ENCODE measurements around the gene THSD4.
A peak's percentile ranks its signal among the peaks of the same experiment; 100 is the strongest.

The THSD4 gene

DNA sequence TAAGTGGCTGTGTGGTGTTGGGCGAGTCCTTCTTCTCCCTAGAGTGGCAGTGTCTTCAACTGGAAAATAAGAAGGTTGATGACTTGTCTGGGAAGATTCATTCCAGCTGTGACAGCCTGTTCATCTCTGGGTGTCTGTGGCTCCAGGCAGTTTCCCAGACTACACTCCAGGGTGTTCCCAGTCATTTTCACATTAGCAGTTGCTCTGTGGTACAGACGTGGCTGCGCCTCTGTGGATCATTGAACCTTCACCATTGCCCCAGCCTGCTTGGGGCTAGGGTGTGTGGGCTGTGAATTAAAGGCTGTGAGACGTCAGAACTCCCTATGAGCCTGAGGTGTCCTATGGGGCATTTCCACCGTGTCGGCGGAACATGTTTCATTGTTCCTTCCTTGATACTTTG lies 455.5 kb downstream of the THSD4 start:
- no peak for DNase-seq

DNA sequence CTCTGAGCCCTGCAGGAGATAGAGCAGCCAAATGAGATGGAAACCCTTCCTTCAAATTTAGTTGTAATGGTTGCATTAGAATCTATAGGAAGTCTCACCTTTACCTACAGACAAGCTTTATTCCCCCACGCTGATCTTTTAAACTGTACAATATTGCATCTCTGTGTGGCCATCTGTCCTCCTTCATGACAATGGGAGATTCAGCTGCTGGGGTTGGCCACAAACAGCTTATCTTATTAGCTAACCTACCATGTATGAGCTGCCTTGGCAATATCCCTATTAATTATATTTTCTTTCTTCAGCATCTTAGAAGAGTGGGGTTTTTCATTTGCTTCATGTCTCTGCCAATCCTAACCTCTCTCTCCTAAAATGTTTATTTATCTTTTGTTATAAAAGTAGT lies 456.4 kb downstream of the THSD4 start:
- DNase-seq, result peak in 1 of 3 experiments; percentile 51

DNA sequence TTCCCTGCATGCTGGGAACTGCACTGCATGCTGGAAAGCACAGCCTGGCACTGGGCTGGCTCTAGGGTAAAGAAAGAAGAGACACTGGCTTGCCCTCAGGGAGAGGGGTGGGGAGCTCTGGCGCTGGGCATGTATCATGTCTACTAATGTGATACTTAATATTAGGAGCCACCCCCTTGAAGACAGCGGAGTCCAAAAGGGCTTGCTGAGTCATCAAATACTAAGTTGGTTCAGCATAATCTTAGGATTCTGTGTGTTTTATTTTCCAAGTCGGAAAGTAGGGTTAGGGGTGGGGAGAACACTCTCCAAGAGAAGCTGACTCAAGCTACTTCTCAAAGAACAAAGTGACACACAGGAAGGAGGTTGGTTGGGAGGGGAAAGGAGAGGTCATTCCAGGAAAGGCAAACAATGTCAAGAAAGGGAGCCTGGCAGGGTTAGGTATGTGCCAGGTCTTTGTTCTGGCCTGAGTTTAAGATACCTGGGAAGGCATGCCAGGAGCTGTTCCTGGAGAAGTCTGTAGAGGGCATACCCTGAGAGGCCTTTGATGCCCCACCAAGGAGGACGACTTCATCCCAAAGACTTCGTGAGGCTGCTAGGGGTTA lies 457.3 kb downstream of the THSD4 start:
- DNase-seq, result peak in 1 of 3 experiments; percentile 30

DNA sequence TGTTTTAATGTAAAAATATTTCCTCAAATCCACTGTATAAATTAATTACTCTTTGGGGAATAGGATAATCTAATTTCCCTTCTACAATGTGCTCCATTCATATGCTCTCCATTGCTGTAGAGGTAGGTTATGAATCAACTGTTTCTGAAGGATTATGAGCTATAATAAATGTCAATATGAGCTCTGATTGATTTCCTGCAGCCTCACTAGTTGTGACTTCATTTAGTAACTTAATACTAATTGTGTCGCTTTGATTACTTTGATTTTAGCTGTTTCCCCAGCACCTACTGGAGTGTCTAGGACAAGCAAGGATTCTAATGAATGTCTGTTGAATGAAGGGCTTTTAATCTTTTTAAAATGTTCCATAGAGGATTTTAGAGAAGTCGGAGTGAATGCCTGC lies 458.3 kb downstream of the THSD4 start:
- peak in 1 of 3 experiments; percentile 36 for DNase-seq

DNA sequence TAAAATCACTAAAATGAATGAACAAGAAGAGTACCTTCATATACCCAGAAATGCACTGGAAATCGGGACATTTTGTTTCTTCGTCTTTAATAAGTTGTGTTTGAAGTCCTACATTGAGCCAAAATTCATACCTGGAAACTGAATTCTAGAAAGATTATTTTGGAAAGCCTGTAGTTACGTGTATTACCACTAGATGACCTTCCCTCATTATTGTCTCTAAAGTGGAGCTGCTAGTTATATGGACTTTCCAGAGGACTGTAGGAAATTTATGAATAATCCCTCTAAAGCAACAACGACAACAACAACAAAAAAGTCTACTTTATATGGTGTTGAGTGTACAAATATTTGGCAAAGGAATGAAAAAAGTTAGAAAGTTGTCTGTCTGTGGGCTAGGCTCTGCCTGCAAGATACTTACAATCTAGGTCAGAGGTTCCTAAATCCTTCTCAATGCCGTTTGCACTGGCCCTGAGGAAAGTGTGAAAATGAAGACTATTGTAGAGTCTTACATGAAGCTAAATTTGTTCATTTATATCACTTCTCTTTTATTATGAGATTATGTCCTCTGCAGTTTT lies 460.3 kb downstream of the THSD4 start:
- DNase-seq, result peak in 1 of 3 experiments; percentile 42

DNA sequence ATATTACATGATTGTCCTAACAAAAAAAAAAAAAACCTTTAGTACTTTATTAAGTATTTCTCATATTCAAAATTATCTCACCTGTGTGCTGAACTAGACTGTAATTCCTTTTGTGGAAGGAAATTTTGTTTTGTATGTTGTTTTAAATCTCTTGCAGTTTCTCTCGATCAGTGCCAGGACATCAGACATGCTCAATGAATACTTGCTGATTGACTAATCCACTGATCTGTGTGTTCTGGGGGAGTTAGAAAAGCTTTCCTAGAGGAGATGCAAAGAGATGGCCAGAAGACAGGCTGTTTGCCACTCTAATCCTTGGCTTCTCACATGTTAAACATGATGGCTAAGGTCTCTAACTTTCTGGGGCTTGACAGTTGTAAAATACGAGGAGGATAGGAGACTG lies 461.8 kb downstream of the THSD4 start:
- no peak for DNase-seq

DNA sequence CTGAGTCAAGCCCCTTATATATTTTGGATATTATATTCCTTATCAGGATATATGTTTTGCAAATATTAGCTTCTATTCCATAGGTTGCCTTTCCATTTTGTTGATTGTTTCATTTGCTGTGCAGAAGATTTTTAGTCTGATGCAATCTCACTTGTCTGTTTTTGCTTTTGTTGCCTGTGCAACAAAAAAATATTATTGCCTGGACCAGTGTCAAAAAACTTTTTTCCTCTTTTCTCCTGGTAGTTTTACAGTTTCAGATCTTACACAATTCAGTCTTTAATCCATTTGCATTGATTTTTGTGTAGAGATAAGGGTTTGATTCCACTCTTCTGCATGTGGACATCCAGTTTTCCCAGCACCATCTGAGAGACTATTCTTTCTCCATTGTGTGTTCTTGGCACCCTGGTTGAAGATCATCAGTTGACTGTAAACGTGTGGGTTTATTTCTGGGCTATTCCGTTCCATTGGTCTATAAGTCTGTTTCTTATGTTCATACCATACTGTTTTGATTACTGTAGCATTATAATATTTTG lies 466.2 kb downstream of the THSD4 start:
- DNase-seq, result no peak

DNA sequence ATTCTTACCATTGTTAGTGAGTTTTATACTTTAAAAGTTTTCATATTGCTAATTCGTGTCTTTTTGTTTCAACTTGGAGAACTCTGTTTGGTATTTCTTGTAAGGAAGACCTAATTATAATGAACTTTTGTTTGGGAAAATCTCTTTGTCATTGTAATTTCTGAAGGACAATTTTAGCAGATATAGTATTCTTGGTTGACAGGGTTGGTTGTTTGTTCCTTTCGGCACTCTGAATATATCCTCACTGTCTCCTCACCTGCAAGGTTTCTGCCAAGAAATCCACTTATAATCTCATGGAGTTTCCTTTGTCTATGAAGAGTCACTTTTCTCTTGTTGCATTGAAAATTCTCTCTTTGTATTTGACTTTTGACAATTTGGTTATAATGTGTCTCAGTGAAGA lies 469.9 kb downstream of the THSD4 start:
- DNase-seq, result no peak

DNA sequence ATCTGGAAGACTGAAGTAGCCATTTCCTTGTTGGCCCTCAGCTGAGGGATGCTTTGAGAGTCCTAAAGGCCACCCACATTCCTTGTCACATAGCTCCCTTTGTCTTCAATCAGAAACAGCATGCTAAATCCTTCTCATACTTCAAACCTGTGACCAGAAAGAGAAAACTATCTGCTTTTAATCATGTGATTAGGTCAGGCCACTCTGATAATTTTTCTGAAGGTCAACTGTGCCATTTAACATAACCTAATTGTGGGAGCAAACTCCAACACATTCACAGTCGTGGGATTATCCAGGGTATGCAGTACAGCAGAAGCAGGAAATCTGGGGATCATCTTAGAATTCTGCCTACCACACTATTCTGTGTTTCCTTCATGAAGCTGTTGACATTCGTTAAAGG lies 471.2 kb downstream of the THSD4 start:
- DNase-seq, result no peak

DNA sequence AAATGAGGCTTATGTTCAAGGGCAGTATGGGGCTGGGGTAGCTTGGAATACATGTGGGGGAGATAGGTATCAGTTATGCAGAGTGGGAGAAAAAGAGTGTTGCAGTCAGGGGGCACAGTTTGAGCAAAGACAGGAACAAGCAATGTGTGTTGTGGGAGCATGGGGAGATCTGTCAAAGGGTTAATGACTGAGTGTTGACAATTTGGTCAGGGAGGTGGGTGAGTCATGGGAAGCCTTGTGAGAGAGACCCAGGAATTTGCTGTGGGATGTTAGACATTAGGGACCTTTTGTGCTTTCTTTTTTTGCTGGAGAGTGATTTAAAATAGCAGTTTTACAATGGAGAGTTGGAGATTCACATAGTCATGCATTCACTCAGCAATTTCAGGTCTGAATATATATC lies 473.5 kb downstream of the THSD4 start:
- DNase-seq, result no peak

DNA sequence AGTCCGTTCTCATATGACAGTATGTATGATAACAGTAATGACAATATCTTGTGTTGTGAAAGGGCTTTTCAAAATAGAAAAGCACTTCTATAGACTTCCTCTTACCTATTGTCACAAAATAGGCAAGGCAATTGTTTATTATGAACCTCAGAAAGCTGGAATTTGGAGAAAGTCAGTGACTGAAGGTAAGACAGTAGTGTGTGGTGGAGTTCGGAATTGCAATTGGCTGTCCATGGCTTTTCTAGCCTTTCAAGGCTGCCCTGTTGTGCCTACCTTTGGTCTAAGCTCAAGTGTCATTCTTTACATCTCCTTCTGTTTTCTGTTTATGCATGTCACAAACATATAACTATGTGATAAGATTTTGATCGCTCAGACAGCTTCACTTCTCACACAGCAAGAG lies 475.8 kb downstream of the THSD4 start:
- peak in 1 of 3 experiments; percentile 11 for DNase-seq

DNA sequence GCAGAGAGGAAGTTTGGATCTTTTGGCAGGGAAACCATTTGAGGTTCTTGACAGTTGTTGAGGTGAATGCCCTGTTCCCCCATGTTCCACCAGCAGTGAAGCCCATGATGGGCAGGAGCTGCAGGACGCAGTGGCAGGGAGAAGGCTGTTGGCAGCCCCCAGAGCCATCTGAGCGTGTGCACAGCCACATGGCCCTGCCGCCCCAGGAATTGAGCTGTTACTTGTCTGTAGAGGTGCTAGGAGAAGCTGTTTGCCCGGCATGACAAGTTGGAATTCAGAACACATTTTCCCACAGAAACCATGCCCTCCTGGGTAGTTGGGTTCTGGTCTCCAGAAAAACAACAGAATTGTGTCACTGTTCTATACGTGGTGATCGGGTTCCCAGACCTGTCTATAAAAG lies 476.9 kb downstream of the THSD4 start:
- DNase-seq, result no peak

DNA sequence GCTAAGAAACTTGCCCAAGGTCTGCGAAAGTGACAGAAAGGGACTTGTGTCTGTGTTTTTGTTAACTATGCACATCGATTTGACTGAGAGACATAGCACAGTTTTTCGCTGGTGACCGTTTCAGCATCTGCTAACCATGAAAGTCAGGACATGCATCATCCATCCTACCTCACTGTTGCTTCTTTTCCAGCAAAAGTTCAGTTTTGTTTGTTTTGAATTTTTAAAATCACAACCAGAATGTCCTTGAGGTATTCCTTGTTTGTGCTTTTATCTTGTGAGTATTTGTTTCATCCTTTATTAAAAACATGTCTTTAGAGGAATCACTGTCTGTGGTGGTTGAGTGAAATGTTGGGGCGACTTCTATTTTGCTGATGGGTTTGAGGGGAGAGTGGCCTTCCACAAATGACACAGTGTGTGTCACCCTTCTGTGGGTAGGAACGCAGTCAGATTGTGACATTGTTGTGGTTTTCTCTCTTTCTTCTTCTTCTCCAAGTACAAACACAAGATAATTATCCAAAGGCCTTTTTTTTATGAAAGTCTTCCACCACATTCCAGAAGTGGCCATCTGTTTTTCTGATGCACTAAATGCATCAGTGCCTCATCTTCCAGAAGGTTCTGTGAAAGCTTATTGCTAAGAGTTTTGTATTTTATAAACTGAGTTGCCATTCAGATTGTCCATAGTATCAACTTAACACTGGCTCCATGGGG lies 480.7 kb downstream of the THSD4 start:
- DNase-seq, result no peak

DNA sequence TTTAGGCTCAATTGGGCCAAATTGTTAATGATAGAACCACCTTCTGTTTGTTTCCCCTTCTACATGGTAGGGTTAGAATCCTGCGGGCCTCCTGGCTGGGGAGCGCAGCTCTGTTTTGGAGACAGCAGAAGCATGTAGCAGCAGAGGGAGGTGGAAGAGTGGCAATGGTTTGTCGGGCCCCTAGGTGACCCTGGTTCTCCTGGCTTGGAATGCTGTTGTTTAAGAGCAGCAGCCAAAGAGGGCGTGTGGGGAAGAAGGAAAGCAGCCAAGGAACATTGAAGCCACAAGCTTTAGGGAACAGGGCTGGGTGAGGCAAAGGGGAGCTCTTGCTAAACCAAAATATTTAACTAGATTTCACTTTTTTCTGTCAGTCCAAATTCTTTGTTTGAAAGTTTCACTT lies 481.4 kb downstream of the THSD4 start:
- no peak for DNase-seq

DNA sequence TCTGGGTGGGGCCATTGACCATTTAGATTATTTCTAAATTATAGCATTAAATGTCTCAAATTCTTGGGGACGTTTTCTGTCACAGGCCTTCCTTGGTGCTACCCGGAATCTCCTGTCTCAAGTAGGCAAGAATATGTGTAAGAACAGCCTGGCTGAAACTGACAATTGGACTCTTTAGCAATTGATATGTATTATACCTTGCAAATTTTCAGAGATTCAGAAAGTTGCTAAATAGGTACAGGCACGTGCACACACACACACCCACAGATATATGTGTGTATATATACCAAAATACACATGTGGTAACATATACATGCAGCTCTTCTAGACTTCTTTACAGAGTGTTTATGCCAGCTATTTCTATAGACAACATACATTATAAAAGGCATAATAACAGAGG lies 481.9 kb downstream of the THSD4 start:
- DNase-seq, result no peak

DNA sequence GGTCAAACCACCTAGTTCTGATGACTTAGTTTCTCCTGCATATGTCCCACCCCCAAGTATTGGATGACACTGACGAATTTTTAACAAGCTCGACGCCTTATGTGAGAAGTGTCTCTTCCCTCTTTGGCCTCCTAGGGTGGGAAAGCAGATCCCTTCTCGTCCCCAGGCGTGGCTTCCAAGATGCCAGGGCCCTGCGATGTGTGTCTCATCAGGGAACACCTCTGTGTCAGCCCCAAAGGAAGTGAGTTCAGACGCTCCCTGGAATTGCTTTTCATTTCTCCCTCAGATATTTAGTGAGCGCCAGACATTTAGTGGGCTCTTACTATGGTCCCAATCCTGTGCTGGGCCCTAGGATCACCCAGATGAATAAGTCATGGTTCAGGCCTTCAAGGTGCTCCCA lies 482.4 kb downstream of the THSD4 start:
- no peak for DNase-seq

DNA sequence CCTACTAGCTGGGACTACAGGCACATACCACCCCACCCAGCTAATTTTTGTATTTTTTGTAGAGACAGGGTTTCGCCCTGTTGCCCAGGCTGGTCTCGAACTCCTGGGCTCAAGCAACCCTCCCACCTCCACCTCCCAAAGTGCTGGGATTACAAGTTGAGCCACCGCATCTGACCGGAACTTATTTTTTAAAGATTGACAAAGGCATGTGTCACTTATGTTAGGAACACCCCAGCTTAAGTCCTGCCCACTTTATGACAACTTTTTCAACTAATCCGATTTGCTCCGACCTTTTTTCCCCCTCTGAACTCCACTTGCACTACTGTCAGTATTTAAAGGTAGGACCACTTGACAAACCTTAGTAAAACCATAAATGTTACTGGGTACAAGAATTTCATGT lies 483.5 kb downstream of the THSD4 start:
- no peak for DNase-seq

DNA sequence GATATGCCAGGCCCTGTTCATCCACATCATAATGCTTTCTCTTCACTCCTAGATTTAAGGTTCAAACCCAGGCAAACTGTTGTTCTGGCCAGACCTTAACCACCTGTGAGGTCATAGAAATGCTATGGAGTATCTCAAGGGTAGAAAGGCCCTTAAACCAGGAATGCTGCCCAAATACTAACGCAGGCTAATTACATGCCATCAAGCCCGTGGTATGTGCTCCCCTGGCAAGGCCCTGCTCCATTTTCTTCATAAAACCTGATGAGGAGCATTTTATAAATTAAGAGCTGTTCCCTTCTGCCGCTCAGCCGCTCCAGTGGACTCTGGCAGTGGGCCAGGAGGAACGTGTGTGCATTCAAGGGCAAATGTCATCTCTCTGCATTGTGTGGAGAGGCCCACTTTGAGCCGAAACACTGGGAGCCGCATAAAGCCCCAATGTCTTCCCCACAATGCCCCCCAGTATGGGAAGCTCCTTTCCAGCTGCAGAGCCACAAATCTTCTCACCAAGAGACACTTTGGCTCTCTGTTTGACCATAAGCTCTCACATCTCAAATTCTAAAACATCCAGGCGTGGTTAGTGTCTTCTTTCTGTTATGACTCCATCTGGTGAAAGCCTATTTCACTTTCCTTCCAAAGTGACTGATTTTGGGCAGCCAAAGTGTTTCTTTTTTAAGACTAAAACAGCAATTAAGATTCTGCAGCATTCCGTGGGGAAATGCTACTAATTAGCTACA lies 484.3 kb downstream of the THSD4 start:
- peak in 1 of 3 experiments; percentile 39 for DNase-seq

DNA sequence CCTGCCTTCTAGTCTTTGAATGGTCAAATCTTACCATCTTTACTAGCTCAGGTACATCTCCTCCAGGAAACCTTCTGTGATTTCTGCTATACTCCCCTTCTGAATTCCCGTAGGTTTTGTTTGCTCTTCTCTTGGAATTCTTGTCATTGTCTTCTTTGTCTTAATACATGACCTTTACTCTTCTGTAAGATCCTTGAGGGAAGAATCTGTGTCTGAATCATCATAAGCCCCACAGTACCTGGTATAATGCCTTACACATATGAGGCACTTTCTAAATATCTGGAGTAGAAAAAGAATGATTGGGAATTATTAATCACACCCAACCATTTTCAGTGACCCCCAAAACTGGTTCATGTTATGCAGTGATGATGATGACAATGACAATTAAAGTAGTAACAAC lies 485.0 kb downstream of the THSD4 start:
- DNase-seq, result no peak

DNA sequence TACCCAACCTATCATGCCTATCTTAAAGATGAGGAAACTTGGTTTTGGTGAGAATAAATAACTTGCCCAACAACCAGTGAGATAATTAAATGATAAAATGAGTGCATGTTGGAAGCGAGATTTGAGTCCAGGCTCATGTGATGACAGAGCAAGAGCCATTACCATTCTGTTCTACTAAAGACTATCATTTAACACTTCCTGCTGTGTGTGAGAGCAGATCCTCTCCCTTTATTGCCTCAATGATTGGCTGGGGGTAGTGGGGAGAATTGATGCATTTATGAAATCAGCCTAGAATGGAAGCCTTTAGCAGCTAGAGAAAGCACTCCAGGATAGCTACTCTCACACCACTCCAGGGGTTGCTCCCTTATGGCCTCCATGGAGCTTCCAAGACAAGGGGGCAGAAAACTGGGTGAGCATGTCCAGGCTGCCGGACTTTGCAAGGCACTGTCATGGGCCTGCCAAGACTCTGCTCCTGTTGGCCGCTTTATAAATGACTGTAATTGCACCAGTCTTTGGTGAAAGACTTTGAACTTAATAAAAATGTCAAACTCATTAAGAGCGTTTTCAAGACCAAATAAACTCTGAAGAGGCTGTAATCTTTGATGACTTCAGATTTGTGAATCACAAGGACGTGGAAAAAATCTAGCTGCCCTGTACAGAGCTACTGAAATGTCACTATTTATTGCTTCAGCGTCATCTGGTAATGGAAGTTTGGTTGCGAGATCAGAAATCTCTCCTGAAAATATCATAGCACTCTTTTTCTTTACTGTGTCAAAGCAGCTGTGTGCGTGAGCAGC lies 486.0 kb downstream of the THSD4 start:
- DNase-seq, result peak in 1 of 3 experiments; percentile 17

DNA sequence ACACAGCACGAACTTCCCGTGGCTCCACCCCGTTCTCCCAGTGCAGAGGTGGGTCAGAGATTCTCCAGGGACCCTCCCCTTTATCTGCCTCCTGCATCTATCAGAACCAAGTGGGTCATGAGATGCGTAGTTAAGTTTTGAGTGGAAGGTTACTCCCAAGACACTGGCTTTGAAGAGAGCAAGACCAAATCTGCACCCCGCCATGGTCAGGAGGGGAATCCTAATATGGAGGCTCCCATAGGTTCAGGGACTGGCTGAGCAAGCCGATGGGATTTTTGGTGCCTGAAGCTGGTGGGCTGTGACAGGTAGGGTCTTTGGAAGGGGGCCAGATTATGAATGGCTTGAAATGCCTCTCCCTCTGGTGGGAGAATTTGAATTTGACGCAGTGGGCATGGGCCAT lies 488.1 kb downstream of the THSD4 start:
- no peak for DNase-seq

DNA sequence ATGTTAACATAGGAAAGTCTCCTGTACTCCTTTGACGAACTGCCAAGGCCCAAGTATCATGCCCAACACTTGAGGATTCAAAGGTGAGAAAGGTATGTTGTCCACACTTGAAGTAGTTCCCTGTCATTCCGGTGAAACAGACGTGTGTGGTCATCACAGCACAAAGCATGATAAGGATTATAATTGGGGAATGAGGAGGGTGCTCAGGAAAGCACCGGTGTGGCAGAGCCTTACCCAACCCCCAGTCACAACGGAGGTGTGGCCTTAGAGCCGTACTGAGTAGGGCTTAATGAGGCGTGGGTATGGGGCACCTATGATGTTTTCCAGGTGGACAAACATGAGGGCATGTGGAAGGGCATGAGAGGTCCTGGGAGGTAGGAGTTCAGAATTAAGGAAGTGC lies 492.1 kb downstream of the THSD4 start:
- no peak for DNase-seq
